ENCODE results near the gene EME1. TPM values are rescaled to one million over a fixed set of nuclear protein-coding genes. Genes with fewer than 3 reads are reported as not detected.
A peak's percentile ranks its signal among the peaks of the same experiment; 100 is the strongest.
"Not testable (repeated sequence)": the region's sequence is repeated elsewhere in the genome, so short reads cannot be mapped to it uniquely, and the experiment has no call there.

The EME1 gene
- total RNA-seq, 1 experiment from 2014 or later = 7.5 TPM

GRCh38 chr17:50425682-50426471 is 52.8 kb downstream of the EME1 start, which contains the start of gene ACSF2:
TSS of gene ACSF2 (plus strand) at chr17:50426218. CDS start at chr17:50426262, 44 bp downstream.
- DNase-seq (ENCODE audit: low spot score) = peak; percentile 59

DNA sequence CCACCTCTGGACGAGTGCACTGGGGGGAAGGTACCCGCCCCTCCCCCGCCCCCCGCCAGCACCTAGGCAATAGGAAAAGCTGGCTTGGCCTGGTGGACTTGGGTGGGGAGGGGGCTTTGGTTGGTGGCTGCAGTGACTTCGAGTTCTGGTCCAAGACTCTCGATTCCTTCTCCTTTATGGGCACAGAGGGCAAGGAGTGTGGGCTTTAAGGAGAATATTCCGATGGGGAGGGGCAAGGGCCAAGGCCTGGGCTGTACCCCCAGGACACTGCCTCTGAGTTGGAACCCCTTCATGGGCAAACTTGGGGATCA is 53.4 kb downstream of the EME1 start:
- DNase-seq (ENCODE audit: low spot score) = no peak

- DNase-seq (ENCODE audit: low spot score) = peak; percentile 71
Measured at GRCh38 chr17:50426814-50427787, 54.1 kb downstream of the EME1 start.

DNA sequence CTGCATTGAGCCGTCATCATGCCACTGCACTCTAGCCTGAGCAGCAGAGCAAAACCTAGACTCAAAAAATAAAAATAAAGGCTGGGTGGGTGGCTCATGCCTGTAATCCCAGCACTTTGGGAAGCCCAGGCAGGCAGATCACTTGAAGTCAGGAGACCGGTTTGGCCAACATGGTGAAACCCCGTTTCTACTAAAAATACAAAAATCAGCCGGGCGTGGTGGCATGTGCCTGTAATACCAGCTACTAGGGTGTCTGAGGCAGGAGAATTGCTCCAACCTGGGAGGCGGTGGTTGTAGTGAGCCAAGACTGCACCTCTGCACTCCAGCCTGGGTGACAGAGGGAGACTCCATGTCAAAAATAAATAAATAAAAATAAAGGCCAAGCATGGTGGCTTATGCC is 55.1 kb downstream of the EME1 start:
- DNase-seq (ENCODE audit: low spot score) = not testable (repeated sequence)

DNA sequence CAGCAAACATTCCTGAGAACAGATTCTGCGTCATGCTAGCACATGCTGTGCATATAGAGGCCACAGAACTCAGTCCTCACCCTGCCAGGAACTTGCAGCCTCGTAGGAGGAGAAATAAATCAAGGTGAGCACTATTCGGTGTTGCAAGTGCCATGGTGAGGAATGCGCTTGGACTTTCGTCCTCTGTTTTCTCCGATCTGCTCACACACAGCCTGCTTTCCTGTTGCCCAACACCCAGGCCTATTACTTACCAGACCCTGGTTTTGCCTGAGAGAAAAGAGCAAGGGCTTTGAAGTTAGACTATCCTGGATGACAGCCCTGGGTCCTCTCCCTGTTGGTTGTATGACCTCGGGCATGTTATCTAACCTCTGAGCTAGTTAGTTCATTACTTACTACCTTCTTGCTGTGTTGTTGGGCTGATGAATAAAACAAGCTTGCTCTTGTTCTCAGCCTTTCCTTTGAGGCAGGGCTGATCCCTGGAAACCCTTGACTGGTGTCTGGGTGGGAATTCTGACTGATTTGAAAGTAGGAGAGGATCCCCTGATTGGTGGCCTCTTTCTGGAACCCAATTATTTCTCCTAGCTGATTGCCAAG is 55.9 kb downstream of the EME1 start:
- no peak for DNase-seq (ENCODE audit: low spot score)

- DNase-seq (ENCODE audit: low spot score) = no peak
Measured at GRCh38 chr17:50429793-50430192, 56.8 kb downstream of the EME1 start.

Small RNAs within 50 kb of the gene (small RNA-seq; reads per million reads assigned to genes)
- gene RF00019 = not detected

Other genes starting within 250 kb of the EME1 start
- gene SAMD14, start 243.1 kb upstream of the EME1 start, total RNA-seq (2014; rRNA removed; shearing (Covaris generic)) = 1.9 and 3.4 TPM in 2 replicates
- gene PPP1R9B, start 222.6 kb upstream of the EME1 start, total RNA-seq (2014; rRNA removed; shearing (Covaris generic)) = 38.7 and 54.6 TPM in 2 replicates
- not detected in 2 replicates for gene SGCA, start 207.2 kb upstream of the EME1 start, total RNA-seq (2014; rRNA removed; shearing (Covaris generic))
- gene COL1A1, start 171.6 kb upstream of the EME1 start, total RNA-seq (2014; rRNA removed; shearing (Covaris generic)) = 0.38 and 0.83 TPM in 2 replicates
- gene TMEM92, start 98.8 kb upstream of the EME1 start, total RNA-seq (2014; rRNA removed; shearing (Covaris generic)) = 5.9 and 17.8 TPM in 2 replicates
- gene XYLT2, start 27.1 kb upstream of the EME1 start, total RNA-seq (2014; rRNA removed; shearing (Covaris generic)) = 34.6 and 40.0 TPM in 2 replicates
- gene MRPL27, start within 50 bp of the EME1 start, total RNA-seq (2014; rRNA removed; shearing (Covaris generic)) = 71.2 and 120 TPM in 2 replicates
- gene LRRC59, start 24.3 kb downstream of the EME1 start, total RNA-seq (2014; rRNA removed; shearing (Covaris generic)) = 137 and 155 TPM in 2 replicates
- gene ACSF2, start 53.0 kb downstream of the EME1 start, total RNA-seq (2014; rRNA removed; shearing (Covaris generic)) = 60.0 and 66.2 TPM in 2 replicates
- not detected in 2 replicates for gene CHAD, start 95.7 kb downstream of the EME1 start, total RNA-seq (2014; rRNA removed; shearing (Covaris generic))
- gene RSAD1, start 105.6 kb downstream of the EME1 start, total RNA-seq (2014; rRNA removed; shearing (Covaris generic)) = 27.9 and 30.9 TPM in 2 replicates
- gene MYCBPAP, start 135.2 kb downstream of the EME1 start, total RNA-seq (2014; rRNA removed; shearing (Covaris generic)) = not detected in 2 replicates
- gene EPN3, start 159.5 kb downstream of the EME1 start, total RNA-seq (2014; rRNA removed; shearing (Covaris generic)) = 25.6 and 25.8 TPM in 2 replicates
- gene SPATA20, start 173.9 kb downstream of the EME1 start, total RNA-seq (2014; rRNA removed; shearing (Covaris generic)) = 37.5 and 44.9 TPM in 2 replicates
- 0.05 and 0.57 TPM in 2 replicates for gene CACNA1G, start 187.5 kb downstream of the EME1 start, total RNA-seq (2014; rRNA removed; shearing (Covaris generic))

Data from HT-29 (cell line).